Measurements from ENCODE around the gene POP5.

GRCh38 chr12:120563495-120563894 is 17.7 kb downstream of the POP5 start:
- TF ChIP-seq, protein P1, sequence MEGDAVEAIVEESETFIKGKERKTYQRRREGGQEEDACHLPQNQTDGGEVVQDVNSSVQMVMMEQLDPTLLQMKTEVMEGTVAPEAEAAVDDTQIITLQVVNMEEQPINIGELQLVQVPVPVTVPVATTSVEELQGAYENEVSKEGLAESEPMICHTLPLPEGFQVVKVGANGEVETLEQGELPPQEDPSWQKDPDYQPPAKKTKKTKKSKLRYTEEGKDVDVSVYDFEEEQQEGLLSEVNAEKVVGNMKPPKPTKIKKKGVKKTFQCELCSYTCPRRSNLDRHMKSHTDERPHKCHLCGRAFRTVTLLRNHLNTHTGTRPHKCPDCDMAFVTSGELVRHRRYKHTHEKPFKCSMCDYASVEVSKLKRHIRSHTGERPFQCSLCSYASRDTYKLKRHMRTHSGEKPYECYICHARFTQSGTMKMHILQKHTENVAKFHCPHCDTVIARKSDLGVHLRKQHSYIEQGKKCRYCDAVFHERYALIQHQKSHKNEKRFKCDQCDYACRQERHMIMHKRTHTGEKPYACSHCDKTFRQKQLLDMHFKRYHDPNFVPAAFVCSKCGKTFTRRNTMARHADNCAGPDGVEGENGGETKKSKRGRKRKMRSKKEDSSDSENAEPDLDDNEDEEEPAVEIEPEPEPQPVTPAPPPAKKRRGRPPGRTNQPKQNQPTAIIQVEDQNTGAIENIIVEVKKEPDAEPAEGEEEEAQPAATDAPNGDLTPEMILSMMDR (IDR thresholded peaks at IDR 0.05; ENCODE audit: insufficient read depth, low read length) = no peak
- TF ChIP-seq POLR2AphosphoS5 (IDR thresholded peaks at IDR 0.05; ENCODE audit: low read depth) = no peak
- TF ChIP-seq REST (IDR thresholded peaks at IDR 0.05; ENCODE audit: insufficient replicate concordance, low read depth) = no peak
- TF ChIP-seq GABPA (IDR thresholded peaks at IDR 0.05; ENCODE audit: low read depth) = no peak
- no peak for TF ChIP-seq SPI1 (IDR thresholded peaks at IDR 0.05; ENCODE audit: borderline replicate concordance, low read depth)

Measured in HL-60 (cell line).